GM19240 (cell line): ENCODE data around the gene MYBPH.

ENCODE experiments used
- DNase-seq: peaks from one replicate; pipeline ENCODE4 v3.0.0; 2011; ENCODE audit warnings: low spot score; ENCODE audit not compliant: insufficient read length

The MYBPH gene

DNA sequence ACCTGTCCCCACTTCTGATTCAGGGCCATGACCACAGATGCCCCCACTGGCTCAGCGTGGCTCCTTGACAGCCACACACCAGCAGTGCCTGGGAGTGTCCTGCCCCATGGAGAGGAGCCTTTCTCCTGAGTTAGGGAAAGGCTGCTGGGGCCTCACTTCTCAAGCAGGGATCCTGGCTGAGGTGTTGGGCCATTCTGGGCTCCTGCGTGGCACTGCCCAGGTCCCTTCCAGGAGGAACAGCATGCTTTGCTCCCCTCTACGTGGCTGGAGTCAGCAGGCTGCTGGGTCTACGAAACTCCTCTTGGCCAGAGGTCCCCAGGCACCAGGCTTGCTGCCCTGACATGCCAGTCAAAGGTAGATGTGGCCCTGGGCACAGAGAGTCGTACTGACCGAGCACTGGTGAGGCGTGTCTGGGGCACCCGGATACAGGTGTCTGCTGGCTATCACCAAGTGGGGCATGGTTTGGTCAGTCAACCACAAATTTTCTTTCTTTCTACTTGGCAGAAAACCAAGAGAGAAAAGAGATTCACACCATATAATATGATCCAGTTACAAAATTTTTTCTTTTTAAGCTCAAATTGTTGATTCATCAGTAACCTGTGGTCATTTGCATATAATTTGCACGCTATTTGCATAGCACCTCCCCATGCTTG is 44.0 kb downstream of the MYBPH start:
- no peak for DNase-seq

DNA sequence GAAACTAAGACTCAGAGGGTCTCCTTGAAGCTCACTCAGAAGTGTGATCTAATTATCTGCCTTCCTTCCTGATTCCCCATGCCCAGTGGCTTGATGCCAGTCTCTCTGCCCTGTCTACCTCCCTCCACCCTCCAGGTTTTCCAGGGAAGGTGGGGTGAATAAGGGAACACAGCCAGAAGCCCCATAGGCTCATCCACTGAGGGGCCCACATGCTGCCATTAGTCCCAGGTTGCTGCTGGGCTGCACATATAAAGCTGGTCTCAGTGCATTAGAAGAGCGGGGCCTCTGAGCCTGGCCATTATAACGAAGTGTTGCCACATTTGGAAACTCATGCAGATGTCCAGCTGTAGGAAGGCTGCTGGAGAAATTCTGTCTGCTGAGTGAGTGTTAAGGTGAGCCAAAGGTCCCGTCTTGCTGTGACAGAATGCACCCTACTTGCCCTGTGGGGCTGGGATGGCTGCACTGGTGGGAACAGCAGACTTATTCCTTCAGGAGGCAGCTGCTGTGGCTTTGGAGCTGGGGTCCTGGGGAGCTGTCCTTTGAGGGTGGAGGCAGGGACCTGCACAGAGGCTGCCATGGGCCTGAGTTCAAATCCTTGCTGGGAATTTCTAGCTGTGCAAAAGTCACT is 45.2 kb downstream of the MYBPH start:
- no peak for DNase-seq

DNA sequence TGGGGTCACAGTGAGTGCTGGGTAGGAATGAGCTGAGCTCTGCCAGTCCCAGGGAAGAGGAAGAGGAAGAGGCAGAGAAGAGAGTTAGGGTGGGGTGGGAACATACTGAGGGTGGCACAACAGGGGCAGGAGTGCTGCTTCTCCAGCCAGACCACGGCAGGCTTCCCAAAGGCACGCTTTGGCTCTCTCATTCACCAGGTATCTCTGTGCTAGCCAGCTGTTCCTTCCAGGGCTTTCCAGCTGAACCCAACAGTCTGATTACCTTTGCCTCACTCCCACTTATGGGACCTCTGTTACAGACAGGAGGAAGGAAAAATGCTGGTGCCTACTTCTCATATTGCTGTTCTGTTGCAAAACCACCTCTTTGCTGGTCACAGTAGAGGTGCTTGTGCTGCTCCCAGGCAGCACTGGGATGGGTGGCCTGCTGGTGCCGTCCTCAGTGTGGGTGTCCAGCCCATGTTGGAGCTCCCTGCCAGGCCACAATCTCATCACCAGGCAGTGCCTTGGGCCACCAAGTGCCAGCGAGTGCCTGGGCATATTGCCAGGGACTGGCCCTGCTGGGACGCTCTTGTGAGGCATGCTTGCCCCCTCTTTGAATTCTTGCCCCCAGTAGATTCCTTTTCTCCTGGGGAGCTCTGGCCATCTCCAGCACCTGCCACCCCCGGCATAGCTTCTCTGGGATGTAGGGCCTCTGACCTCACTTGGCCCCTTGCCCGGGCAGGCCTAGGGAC is 46.0 kb downstream of the MYBPH start:
- DNase-seq = no peak

DNA sequence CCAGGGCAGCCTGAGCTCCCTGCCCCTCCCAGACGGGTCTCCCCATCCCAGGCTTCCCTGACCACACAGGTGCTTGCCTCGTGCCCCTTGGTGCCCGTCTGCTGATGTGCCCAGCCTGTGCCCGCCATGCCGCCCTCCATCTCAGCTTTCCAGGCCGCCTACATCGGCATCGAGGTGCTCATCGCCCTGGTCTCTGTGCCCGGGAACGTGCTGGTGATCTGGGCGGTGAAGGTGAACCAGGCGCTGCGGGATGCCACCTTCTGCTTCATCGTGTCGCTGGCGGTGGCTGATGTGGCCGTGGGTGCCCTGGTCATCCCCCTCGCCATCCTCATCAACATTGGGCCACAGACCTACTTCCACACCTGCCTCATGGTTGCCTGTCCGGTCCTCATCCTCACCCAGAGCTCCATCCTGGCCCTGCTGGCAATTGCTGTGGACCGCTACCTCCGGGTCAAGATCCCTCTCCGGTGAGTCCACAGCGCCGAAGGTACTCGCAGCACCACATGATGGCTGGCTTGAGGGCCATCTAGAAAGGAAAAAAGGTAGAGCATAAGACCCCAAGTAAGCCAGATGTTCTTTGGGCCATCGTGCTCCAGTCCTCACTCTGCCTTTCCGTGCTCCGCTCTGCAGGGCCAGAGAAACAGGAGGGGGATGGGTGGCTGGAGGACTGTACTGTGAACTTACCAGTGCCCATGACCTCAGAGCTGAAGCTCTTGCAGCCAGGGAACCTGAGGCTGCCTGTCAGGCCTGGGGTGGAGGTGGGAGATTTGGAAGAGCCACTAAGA is 46.7 kb downstream of the MYBPH start:
- no peak for DNase-seq

DNA sequence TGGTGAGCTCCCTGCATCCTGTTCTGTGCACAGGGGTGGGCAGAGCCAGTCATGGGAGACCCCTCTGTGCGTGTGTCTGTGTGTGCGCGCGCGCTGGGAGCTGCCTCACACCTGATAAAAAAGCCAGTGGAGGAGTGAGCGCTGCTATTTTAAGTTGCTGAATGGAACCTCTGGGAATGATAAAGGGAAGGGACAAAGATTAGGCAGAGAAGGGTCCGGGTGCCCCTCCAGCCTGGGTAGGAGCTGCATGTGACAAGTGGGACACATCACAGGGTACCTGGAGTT is 47.3 kb downstream of the MYBPH start:
- DNase-seq = no peak

- no peak for DNase-seq
Measured at GRCh38 chr1:203127666-203128430, 47.8 kb downstream of the MYBPH start, which contains the start of gene ADORA1. TSS of gene ADORA1 (plus strand) at chr1:203127726. CDS start at chr1:203128842, 1,116 bp downstream.

DNA sequence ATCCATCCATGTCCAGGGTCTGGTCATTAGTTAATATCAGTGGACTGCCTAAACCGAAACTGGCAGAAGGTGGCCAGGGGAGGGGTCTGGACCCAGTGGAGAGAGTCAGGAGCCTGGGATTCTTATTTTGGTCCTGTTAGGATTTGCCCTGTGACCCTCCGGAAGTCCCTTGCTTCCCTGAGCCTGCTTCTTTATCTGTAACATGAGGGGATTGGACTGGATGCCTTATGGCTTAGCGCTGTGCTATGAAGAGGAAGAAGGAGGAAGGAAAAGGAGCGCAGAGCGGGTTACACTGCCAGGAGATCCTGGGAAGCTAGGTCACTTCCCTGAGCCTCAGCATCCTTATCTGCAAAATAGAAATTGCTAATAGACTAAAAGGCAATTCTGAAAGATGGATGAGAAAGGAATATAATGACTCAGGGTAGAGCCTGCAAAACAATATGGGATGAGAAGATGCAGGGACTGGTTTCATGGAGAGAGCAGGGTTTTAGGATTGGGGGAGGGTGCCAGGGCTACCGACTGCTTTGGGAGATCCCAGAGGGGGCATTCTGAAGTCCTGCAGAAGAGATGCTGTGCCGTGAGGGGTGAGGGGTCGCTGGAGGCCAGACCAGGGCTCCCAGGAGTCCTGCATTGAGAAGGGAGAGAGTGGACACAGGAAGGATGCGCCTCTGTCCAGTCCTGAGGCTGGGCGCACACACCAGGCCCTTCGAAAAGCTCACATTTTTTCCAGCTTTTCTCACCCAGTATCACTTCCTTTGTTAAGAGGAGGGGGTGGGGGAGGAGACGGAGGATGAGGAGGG is 48.6 kb downstream of the MYBPH start:
- DNase-seq = no peak

DNA sequence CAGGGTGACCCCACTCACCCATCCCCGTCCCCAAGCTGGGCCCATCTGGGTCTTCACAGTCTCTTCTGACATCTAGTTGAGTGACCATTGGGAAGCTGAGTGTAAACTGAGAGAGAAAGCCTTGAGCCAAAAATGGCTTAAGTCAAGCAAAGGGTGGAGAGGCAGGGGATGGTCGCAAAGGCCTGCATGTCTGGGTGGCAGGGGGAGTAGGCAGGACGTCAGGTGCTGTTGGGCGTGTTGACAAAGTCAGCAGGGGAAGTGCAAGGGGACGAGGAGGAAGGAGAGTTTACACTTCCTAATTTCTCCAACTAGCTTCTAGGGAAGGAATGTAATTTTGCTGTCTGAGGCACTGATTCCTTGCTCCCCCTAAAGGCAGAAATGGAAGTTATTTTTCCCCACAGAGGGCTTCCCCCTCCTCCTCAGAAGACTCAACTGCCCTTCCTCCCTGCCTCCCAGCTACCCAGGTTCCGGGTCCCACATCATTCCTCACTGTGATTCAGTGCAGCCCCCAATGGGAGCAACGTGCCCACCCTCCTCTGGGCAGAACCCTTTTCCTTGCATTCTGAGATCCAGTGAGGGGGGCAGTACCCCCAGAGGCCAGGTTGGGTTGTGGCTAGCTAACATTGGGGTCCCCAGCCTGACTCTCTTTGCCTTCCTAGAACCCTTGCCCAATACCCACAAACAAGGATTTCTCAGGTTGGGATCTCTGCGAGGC is 49.3 kb downstream of the MYBPH start:
- no peak for DNase-seq

GRCh38 chr1:203124546-203125317 is 50.9 kb downstream of the MYBPH start:
- no peak for DNase-seq

DNA sequence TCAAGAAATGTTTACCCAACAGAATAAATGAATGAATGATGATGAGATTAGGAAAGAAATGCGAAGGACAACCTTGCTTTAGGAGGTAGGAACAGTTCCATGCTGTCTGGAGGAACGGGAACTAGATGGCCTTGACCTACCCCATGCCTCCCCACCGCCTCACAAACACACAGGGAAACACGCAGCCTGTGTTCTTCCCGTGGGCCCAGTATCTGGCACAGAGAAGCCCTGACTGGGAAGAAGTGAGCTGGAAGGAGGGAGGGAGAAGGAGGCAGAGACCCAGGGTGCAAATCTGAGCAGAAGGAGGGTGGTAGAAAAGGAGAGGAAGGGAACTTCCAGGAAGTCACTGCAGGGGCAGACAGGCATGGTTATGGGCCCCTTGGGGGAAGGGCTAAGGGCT is 51.6 kb downstream of the MYBPH start:
- DNase-seq = no peak

- no peak for DNase-seq
Measured at GRCh38 chr1:203122159-203122558, 53.5 kb downstream of the MYBPH start.

- DNase-seq = no peak
Measured at GRCh38 chr1:203121186-203122015, 54.2 kb downstream of the MYBPH start.

- no peak for DNase-seq
Measured at GRCh38 chr1:203120325-203121153, 55.1 kb downstream of the MYBPH start.
